H1 (cell line): ENCODE measurements around the gene TAF1B.

ENCODE experiments used
- CBX5 ChIP-seq: fragments of 300-800, 300-1000 bp; sonication (generic); IDR thresholded peaks from 2 replicates; pipeline ENCODE4 v1.7.1; 2016; ENCODE audit warnings: antibody characterized with exemption, low read length, low read depth
- CHD2 ChIP-seq: IDR thresholded peaks from 2 replicates; pipeline ENCODE4 v1.6.1; 2012; ENCODE audit warnings: low read length, improper control_type of control experiment
- CTCF ChIP-seq, 3 experiments: IDR thresholded peaks; 1 replicate in 2 of 3; 2 replicates in 1 of 3; pipeline versions ENCODE4 v1.5.1 to v1.6.1; 2011; ENCODE audit warnings: low read length in 3 of 3, mild to moderate bottlenecking in 3 of 3, inconsistent platforms in 2 of 3, low read depth in 1 of 3, moderate library complexity in 1 of 3; ENCODE audit not compliant: insufficient read depth in 1 of 3; ENCODE audit errors: control extremely low read depth in 1 of 3
- EP300 ChIP-seq, 2 experiments: IDR thresholded peaks; 1 replicate in 1 of 2; 2 replicates in 1 of 2; pipeline ENCODE4 v1.6.1; 2011 to 2012; ENCODE audit warnings: low read depth in 2 of 2, low read length in 2 of 2, mild to moderate bottlenecking in 2 of 2, borderline replicate concordance in 1 of 2, inconsistent platforms in 1 of 2, moderate library complexity in 1 of 2
- POLR2A ChIP-seq, 2 experiments: IDR thresholded peaks; 1 replicate in 1 of 2; 2 replicates in 1 of 2; pipeline ENCODE4 v1.6.1; 2011; ENCODE audit warnings: low read depth in 2 of 2, low read length in 2 of 2, mild to moderate bottlenecking in 2 of 2; ENCODE audit errors: control extremely low read depth in 1 of 2
- POLR2AphosphoS5 ChIP-seq: IDR thresholded peaks from 2 replicates; pipeline ENCODE4 v1.6.1; 2011; ENCODE audit warnings: low read depth, low read length
- RAD21 ChIP-seq, 2 experiments: IDR thresholded peaks in 1 of 2; conservative IDR thresholded peaks in 1 of 2; 2 replicates each; pipeline ENCODE4 v1.6.1; 2011; ENCODE audit warnings: low read depth in 2 of 2, low read length in 2 of 2, improper control_type of control experiment in 1 of 2, inconsistent platforms in 1 of 2, mild to moderate bottlenecking in 1 of 2, moderate library complexity in 1 of 2
- SRF ChIP-seq: IDR thresholded peaks from 2 replicates; pipeline ENCODE4 v1.6.1; 2011; ENCODE audit warnings: mild to moderate bottlenecking, low read depth, low read length, moderate library complexity
- USF2 ChIP-seq: IDR thresholded peaks from 2 replicates; pipeline ENCODE4 v1.6.1; 2011; ENCODE audit warnings: low read length, improper control_type of control experiment

GRCh38 chr2:9820020-9820973 is 23.0 kb upstream of the TAF1B start:
- no peak for TF ChIP-seq CTCF (IDR thresholded peaks at IDR 0.05; ENCODE audit: control extremely low read depth in 1 of 3, insufficient read depth in 1 of 3, low read depth in 1 of 3, low read length in 3 of 3)
- TF ChIP-seq CHD2: no peak
- no peak for TF ChIP-seq POLR2A (IDR thresholded peaks at IDR 0.05; ENCODE audit: control extremely low read depth in 1 of 2, low read depth in 2 of 2, low read length in 2 of 2)
- TF ChIP-seq POLR2AphosphoS5: no peak
- no peak for TF ChIP-seq CBX5
- no peak for TF ChIP-seq SRF
- no peak for TF ChIP-seq USF2
- TF ChIP-seq EP300 (IDR thresholded peaks at IDR 0.05; ENCODE audit: borderline replicate concordance in 1 of 2, low read depth in 2 of 2, low read length in 2 of 2): no peak
- TF ChIP-seq RAD21 (IDR thresholded peaks at IDR 0.05 in 1 of 2, conservative IDR thresholded peaks at IDR 0.05 in 1 of 2; ENCODE audit: low read depth in 2 of 2, low read length in 2 of 2): no peak
